ENCODE measurements around the gene TMPRSS9. TPM values are rescaled to one million over a fixed set of nuclear protein-coding genes. Genes with fewer than 3 reads are reported as not detected.

The TMPRSS9 gene
- total RNA-seq, 1 donor from 2014 or later = not detected

- Mint-ChIP-seq H3K9me3 (no peaks in the 10 kb centered on the region), H3K4me1 (ENCODE audit: low read depth) (peaks cover 23% of the 10 kb centered on the region), H3K27ac (no peak overlapping the region), H3K27me3 (ENCODE audit: low read depth) (no peaks in the 10 kb centered on the region), H3K4me3 (ENCODE audit: low read depth) (no peak overlapping the region), H3K36me3 (ENCODE audit: low read depth) (peaks cover 36% of the 10 kb centered on the region)
- DNase-seq (ENCODE audit: low spot score) = no peak
- intact Hi-C loops (cut with micrococcal nuclease) = no loop called here
Measured at GRCh38 chr19:2323707-2324106, 36.4 kb upstream of the TMPRSS9 start.

GRCh38 chr19:2324220-2324948 is 35.7 kb upstream of the TMPRSS9 start:
- Mint-ChIP-seq H3K27me3 (ENCODE audit: low read depth) (no peaks in the 10 kb centered on the region), H3K4me1 (ENCODE audit: low read depth) (peaks cover 26% of the 10 kb centered on the region), H3K9me3 (no peaks in the 10 kb centered on the region), H3K27ac (no peak overlapping the region), H3K4me3 (ENCODE audit: low read depth) (no peak overlapping the region), H3K36me3 (ENCODE audit: low read depth) (peaks cover 40% of the 10 kb centered on the region)
- intact Hi-C loops (cut with micrococcal nuclease) = no loop called here
- no peak for DNase-seq (ENCODE audit: low spot score)

- intact Hi-C loops (cut with micrococcal nuclease) = loop anchor here (5.0 kb wide), 2 partner anchors 53 to 88 kb away; partner anchors contain the start of genes PLEKHJ1 and SF3A2
- peak overlapping the region; percentile 43 for H3K4me3 Mint-ChIP-seq (ENCODE audit: low read depth)
- peaks cover 35% of the 10 kb centered on the region for H3K4me1 Mint-ChIP-seq (ENCODE audit: low read depth)
- no peaks in the 10 kb centered on the region for H3K27me3 Mint-ChIP-seq (ENCODE audit: low read depth)
- no peaks in the 10 kb centered on the region for H3K9me3 Mint-ChIP-seq
- no peak for DNase-seq (ENCODE audit: low spot score)
- peak overlapping the region; percentile 59 for H3K27ac Mint-ChIP-seq
- H3K36me3 Mint-ChIP-seq (ENCODE audit: low read depth) = peaks cover 42% of the 10 kb centered on the region
Measured at GRCh38 chr19:2325281-2326046, 34.6 kb upstream of the TMPRSS9 start.

DNA sequence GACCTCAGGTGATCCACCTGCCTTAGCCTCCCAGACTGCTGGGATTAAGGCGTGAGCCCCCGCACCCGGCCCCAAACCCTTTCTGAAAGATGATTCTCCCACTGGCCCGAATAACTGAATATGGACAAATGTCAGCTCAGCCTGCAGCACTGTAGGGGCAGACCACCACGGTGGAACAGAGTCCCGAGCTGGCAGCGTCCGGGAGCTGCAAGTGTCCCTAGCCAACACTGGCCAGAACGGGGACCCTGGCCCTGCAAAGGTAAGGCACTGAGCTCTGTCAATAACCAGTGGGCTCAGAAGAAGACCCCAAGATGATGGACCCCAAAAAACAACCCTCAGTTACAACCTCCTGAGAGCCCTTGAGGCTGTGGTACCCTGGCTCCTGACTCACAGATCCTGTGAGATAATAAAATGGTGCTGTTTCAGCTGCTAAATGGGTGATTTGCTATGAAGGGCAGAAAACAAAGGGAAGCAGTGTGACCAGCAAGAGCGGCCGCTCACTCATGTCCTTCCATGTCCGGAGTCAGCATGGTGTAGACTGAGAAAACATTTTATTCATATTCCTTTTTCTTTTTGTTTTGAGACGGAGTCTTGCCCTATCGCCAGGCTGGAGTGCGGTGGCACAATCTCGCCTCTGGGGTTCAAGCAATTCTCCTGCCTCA is 33.2 kb upstream of the TMPRSS9 start:
- Mint-ChIP-seq H3K27me3 (ENCODE audit: low read depth) (no peaks in the 10 kb centered on the region), H3K36me3 (ENCODE audit: low read depth) (peaks cover 42% of the 10 kb centered on the region), H3K9me3 (no peaks in the 10 kb centered on the region), H3K4me1 (ENCODE audit: low read depth) (peaks cover 39% of the 10 kb centered on the region), H3K4me3 (ENCODE audit: low read depth) (peak overlapping the region; percentile 100), H3K27ac (peak overlapping the region; percentile 97)
- intact Hi-C loops (cut with micrococcal nuclease) = loop anchor here (5.0 kb wide), 2 partner anchors 55 to 90 kb away; partner anchors contain the start of genes PLEKHJ1 and SF3A2
- DNase-seq (ENCODE audit: low spot score) = no peak

DNA sequence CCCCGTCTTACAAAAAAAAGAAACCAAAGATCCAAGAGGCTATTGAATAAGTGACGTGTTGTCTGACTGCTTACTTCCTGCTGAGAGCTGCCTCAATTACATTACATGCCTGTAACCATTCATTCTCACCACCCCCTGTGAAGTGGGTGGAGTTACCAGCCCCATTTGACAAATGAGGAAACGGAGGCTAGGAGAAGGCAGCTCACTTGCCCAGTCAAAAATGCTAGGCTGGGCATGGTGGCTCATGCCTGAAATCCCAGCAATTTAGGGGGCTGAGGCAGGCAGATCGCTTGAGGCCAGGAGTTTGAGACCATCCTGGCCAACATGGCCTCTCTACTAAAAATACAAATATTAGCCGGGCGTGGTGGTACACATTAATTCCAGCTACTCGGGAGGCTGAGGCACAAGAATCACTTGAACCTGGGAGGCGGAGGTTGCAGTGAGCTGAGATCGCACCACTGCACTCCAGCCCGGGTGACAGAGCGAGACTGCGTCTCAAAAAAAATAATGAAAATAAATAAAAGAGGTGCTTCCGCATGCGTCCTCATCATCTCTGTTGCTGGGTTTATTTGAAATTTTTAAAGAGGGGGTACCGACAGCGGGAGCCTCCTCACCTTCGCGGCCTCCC is 32.2 kb upstream of the TMPRSS9 start:
- H3K27me3 Mint-ChIP-seq (ENCODE audit: low read depth) = no peaks in the 10 kb centered on the region
- peak overlapping the region; percentile 100 for H3K27ac Mint-ChIP-seq
- peak; percentile 76 for DNase-seq (ENCODE audit: low spot score)
- H3K4me1 Mint-ChIP-seq (ENCODE audit: low read depth) = peaks cover 44% of the 10 kb centered on the region
- H3K36me3 Mint-ChIP-seq (ENCODE audit: low read depth) = peaks cover 40% of the 10 kb centered on the region
- peak overlapping the region; percentile 100 for H3K4me3 Mint-ChIP-seq (ENCODE audit: low read depth)
- intact Hi-C loops (cut with micrococcal nuclease) = loop anchor here (5.0 kb wide), 2 partner anchors 56 to 91 kb away; partner anchors contain the start of genes PLEKHJ1 and SF3A2
- no peaks in the 10 kb centered on the region for H3K9me3 Mint-ChIP-seq

GRCh38 chr19:2328401-2329148 is 31.5 kb upstream of the TMPRSS9 start, which contains the start of the genes LSM7 and SPPL2B:
Gene LSM7 (minus strand): TSS chr19:2328586. CDS start chr19:2328566, 20 bp downstream.
Gene SPPL2B (plus strand): TSS chr19:2328684. CDS start chr19:2328710, 26 bp downstream.
- no peaks in the 10 kb centered on the region for H3K27me3 Mint-ChIP-seq (ENCODE audit: low read depth)
- intact Hi-C loops (cut with micrococcal nuclease) = loop anchor here (5.0 kb wide), 2 partner anchors 56 to 91 kb away; partner anchors contain the start of genes PLEKHJ1 and SF3A2
- no peaks in the 10 kb centered on the region for H3K9me3 Mint-ChIP-seq
- H3K4me1 Mint-ChIP-seq (ENCODE audit: low read depth) = peaks cover 44% of the 10 kb centered on the region
- H3K4me3 Mint-ChIP-seq (ENCODE audit: low read depth) = peak within 1 kb of the TSS; percentile 100
- DNase-seq (ENCODE audit: low spot score) = peak; percentile 90
- peaks cover 39% of the 10 kb centered on the region for H3K36me3 Mint-ChIP-seq (ENCODE audit: low read depth)
- peak within 1 kb of the TSS; percentile 100 for H3K27ac Mint-ChIP-seq

DNA sequence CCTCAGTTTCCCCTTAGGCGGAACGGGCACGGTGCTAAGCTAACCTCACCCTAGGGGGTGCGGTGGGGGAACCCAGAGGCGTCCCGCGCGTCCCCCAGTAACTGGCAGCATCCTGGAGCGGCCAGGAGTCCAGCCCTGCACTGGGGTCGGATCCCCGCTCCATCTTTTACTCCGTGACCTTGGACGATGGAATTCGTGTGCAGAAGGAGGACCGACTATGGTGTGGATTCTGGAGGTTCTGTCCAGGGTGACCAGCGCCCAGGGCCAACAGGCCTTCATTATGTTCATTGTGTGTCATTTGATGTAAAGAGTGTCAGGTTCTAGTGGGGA is 31.0 kb upstream of the TMPRSS9 start:
- H3K4me3 Mint-ChIP-seq (ENCODE audit: low read depth) = peak overlapping the region; percentile 100
- intact Hi-C loops (cut with micrococcal nuclease) = loop anchor here (5.0 kb wide), 2 partner anchors 57 to 92 kb away; partner anchors contain the start of genes PLEKHJ1 and SF3A2
- no peaks in the 10 kb centered on the region for H3K27me3 Mint-ChIP-seq (ENCODE audit: low read depth)
- H3K36me3 Mint-ChIP-seq (ENCODE audit: low read depth) = peaks cover 38% of the 10 kb centered on the region
- H3K4me1 Mint-ChIP-seq (ENCODE audit: low read depth) = peaks cover 46% of the 10 kb centered on the region
- DNase-seq (ENCODE audit: low spot score) = no peak
- peak overlapping the region; percentile 72 for H3K27ac Mint-ChIP-seq
- H3K9me3 Mint-ChIP-seq = no peaks in the 10 kb centered on the region

DNA sequence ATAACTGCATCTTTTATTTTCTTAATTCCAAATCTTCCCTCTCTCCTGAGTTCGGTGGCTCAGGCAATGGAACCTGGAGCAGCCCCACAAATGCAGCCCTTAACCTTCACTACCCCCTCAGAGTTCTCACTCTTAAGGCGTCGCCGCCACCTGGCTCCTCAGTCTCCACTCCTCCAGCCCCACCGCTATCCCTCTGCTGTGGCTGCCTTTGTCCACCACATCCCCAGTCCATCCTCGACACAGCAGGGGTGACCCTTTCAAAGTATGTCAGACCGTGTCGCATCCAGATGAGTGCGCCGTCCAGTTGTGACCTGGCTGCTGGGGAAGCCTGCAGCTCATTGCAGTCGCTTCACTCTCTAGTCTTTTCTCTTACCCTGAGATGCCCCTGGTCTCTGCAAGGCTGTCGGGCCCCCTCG is 30.6 kb upstream of the TMPRSS9 start:
- H3K27ac Mint-ChIP-seq = peak overlapping the region; percentile 72
- no peak for DNase-seq (ENCODE audit: low spot score)
- H3K9me3 Mint-ChIP-seq = no peaks in the 10 kb centered on the region
- peak overlapping the region; percentile 100 for H3K4me3 Mint-ChIP-seq (ENCODE audit: low read depth)
- H3K27me3 Mint-ChIP-seq (ENCODE audit: low read depth) = no peaks in the 10 kb centered on the region
- peaks cover 46% of the 10 kb centered on the region for H3K4me1 Mint-ChIP-seq (ENCODE audit: low read depth)
- H3K36me3 Mint-ChIP-seq (ENCODE audit: low read depth) = peaks cover 34% of the 10 kb centered on the region
- intact Hi-C loops (cut with micrococcal nuclease) = loop anchor here (5.0 kb wide), 2 partner anchors 57 to 92 kb away; partner anchors contain the start of genes PLEKHJ1 and SF3A2

DNA sequence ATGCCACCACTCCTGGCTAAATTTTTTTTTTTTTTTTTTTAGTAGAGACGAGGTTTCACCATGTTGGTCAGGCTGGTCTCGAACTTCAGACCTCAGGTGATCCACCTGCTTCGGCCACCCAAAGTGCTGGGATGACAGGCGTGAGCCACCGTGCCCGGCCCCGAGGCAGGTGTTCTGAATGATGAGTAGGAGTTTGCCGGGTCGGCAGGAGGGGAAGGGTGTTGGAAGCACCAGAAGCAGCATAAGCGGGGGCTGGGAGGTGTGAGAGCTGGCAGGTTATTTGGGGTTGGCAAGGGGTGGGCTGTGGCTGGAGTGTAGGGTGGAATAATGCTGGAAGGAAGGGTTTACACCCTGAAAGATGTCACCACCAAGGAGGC is 29.8 kb upstream of the TMPRSS9 start:
- Mint-ChIP-seq H3K9me3 (no peaks in the 10 kb centered on the region), H3K27ac (peak overlapping the region; percentile 62), H3K36me3 (ENCODE audit: low read depth) (peaks cover 30% of the 10 kb centered on the region), H3K4me3 (ENCODE audit: low read depth) (peak overlapping the region; percentile 56), H3K27me3 (ENCODE audit: low read depth) (no peaks in the 10 kb centered on the region), H3K4me1 (ENCODE audit: low read depth) (peaks cover 46% of the 10 kb centered on the region)
- intact Hi-C loops (cut with micrococcal nuclease) = no loop called here
- no peak for DNase-seq (ENCODE audit: low spot score)

- Mint-ChIP-seq H3K9me3 (peaks cover 3% of the 10 kb centered on the region), H3K27ac (peak overlapping the region; percentile 62), H3K4me3 (ENCODE audit: low read depth) (peak overlapping the region; percentile 56), H3K4me1 (ENCODE audit: low read depth) (peaks cover 42% of the 10 kb centered on the region), H3K36me3 (ENCODE audit: low read depth) (peaks cover 27% of the 10 kb centered on the region), H3K27me3 (ENCODE audit: low read depth) (no peaks in the 10 kb centered on the region)
- intact Hi-C loops (cut with micrococcal nuclease) = no loop called here
- no peak for DNase-seq (ENCODE audit: low spot score)
Measured at GRCh38 chr19:2330632-2331284, 29.3 kb upstream of the TMPRSS9 start.

DNA sequence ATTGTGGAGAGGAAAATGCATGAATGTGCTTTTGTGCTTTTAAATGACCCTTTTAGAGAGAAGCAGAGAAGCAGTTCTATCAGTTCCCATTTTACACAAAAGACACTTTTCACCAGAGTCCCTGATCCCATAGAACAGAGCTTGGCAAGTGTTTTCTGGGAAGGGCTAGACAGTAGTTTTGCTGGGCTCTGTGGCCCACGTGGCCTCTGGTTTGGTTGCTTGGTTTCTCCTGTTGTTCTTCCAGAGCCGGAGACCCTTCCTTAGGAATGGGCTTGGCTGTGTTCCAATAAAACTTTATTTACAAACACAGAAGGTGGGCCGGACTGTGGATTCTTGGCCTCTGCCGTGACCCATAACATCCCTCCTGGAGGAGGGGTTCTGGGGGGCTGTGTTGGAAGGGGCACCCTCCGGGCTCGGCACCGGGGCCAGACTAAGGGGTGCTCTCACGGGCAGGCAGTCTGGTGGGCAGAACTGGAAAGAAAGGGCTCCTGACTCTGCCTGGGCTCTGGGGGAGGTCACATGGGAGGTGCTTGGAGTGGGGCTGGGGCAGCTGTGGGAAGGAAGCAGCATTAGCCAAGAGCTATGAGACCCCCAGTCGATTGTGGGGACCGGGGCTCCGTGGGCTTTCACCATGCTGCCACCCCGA is 28.3 kb upstream of the TMPRSS9 start:
- intact Hi-C loops (cut with micrococcal nuclease) = no loop called here
- Mint-ChIP-seq H3K27ac (peak overlapping the region; percentile 1), H3K36me3 (ENCODE audit: low read depth) (peaks cover 25% of the 10 kb centered on the region), H3K27me3 (ENCODE audit: low read depth) (no peaks in the 10 kb centered on the region), H3K4me3 (ENCODE audit: low read depth) (no peak overlapping the region), H3K9me3 (peaks cover 9% of the 10 kb centered on the region), H3K4me1 (ENCODE audit: low read depth) (peaks cover 35% of the 10 kb centered on the region)
- DNase-seq (ENCODE audit: low spot score) = no peak
